ENCODE results near the gene SRRM5.
"Not testable (repeated sequence)": the region's sequence is repeated elsewhere in the genome, so short reads cannot be mapped to it uniquely, and the experiment has no call there.

The SRRM5 gene

GRCh38 chr19:43638995-43639518, 27.2 kb downstream of the SRRM5 start:
- no peak for DNase-seq

GRCh38 chr19:43639519-43640423, 27.9 kb downstream of the SRRM5 start, which contains the start of gene CADM4:
Gene CADM4 (minus strand): TSS chr19:43639850. CDS start chr19:43639790, 60 bp downstream.
- DNase-seq: peak; percentile 19 to 45

- DNase-seq: no peak
Observed at GRCh38 chr19:43640424-43640757, 28.5 kb downstream of the SRRM5 start.

GRCh38 chr19:43641333-43641732, 29.4 kb downstream of the SRRM5 start:
- DNase-seq: no peak

GRCh38 chr19:43642531-43642930, 30.6 kb downstream of the SRRM5 start:
- no peak for DNase-seq

GRCh38 chr19:43643326-43643725, 31.4 kb downstream of the SRRM5 start:
- DNase-seq: no peak

- no peak for DNase-seq
Observed at GRCh38 chr19:43644181-43644580, 32.3 kb downstream of the SRRM5 start.

GRCh38 chr19:43648633-43649032, 36.7 kb downstream of the SRRM5 start:
- no peak for DNase-seq

- no peak for DNase-seq
Observed at GRCh38 chr19:43649514-43649913, 37.6 kb downstream of the SRRM5 start.

- DNase-seq: not testable (repeated sequence)
Observed at GRCh38 chr19:43650276-43650675, 38.4 kb downstream of the SRRM5 start.

- peak; percentile 33 to 43 for DNase-seq
Observed at GRCh38 chr19:43651758-43652545, 40.1 kb downstream of the SRRM5 start.

GRCh38 chr19:43652546-43652874, 40.6 kb downstream of the SRRM5 start:
- no peak for DNase-seq

- DNase-seq: no peak
Observed at GRCh38 chr19:43656436-43656835, 44.5 kb downstream of the SRRM5 start.

GRCh38 chr19:43658001-43658400, 46.1 kb downstream of the SRRM5 start:
- no peak for DNase-seq

- no peak for DNase-seq
Observed at GRCh38 chr19:43658494-43658893, 46.6 kb downstream of the SRRM5 start.

GRCh38 chr19:43660301-43660970, 48.5 kb downstream of the SRRM5 start:
- no peak for DNase-seq

- no peak for DNase-seq
Observed at GRCh38 chr19:43660971-43661360, 49.1 kb downstream of the SRRM5 start.

- no peak for DNase-seq
Observed at GRCh38 chr19:43662487-43662886, 50.6 kb downstream of the SRRM5 start.

- DNase-seq: no peak
Observed at GRCh38 chr19:43664018-43664417, 52.1 kb downstream of the SRRM5 start.

Measured in stimulated activated CD4-positive, alpha-beta T cell treated with anti-CD3 and anti-CD28 coated beads, Interleukin-2, amount 100 ng/mL, for 48 hours (primary cell).